ENCODE data around the gene DLX2.
"Not testable (repeated sequence)": the region's sequence is repeated elsewhere in the genome, so short reads cannot be mapped to it uniquely, and the experiment has no call there.

Gene DLX2

GRCh38 chr2:172083628-172084394 lies 18.9 kb downstream of the DLX2 start:
- DNase-seq (ENCODE audit: low read depth) = no peak

- no peak for DNase-seq (ENCODE audit: low read depth)
Observed at GRCh38 chr2:172082944-172083627, 19.6 kb downstream of the DLX2 start.

GRCh38 chr2:172082105-172082943 lies 20.4 kb downstream of the DLX2 start:
- no peak for DNase-seq (ENCODE audit: low read depth)

GRCh38 chr2:172081221-172082022 lies 21.3 kb downstream of the DLX2 start:
- DNase-seq (ENCODE audit: low read depth) = no peak

GRCh38 chr2:172080641-172081220 lies 22.0 kb downstream of the DLX2 start:
- no peak for DNase-seq (ENCODE audit: low read depth)

GRCh38 chr2:172079838-172080640 lies 22.7 kb downstream of the DLX2 start:
- DNase-seq (ENCODE audit: low read depth) = no peak

GRCh38 chr2:172079416-172079815 lies 23.3 kb downstream of the DLX2 start:
- no peak for DNase-seq (ENCODE audit: low read depth)

- no peak for DNase-seq (ENCODE audit: low read depth)
Observed at GRCh38 chr2:172074254-172074653, 28.4 kb downstream of the DLX2 start.

GRCh38 chr2:172073518-172073917 lies 29.2 kb downstream of the DLX2 start:
- DNase-seq (ENCODE audit: low read depth) = no peak

- no peak for DNase-seq (ENCODE audit: low read depth)
Observed at GRCh38 chr2:172072706-172073105, 30.0 kb downstream of the DLX2 start.

- DNase-seq (ENCODE audit: low read depth) = no peak
Observed at GRCh38 chr2:172072303-172072702, 30.4 kb downstream of the DLX2 start.

GRCh38 chr2:172070936-172071335 lies 31.8 kb downstream of the DLX2 start:
- DNase-seq (ENCODE audit: low read depth) = no peak

GRCh38 chr2:172067905-172068304 lies 34.8 kb downstream of the DLX2 start:
- DNase-seq (ENCODE audit: low read depth) = not testable (repeated sequence)

- DNase-seq (ENCODE audit: low read depth) = no peak
Observed at GRCh38 chr2:172066394-172066886, 36.3 kb downstream of the DLX2 start.

GRCh38 chr2:172065111-172065510 lies 37.6 kb downstream of the DLX2 start:
- peak; percentile 65 for DNase-seq (ENCODE audit: low read depth)

GRCh38 chr2:172063446-172063845 lies 39.3 kb downstream of the DLX2 start:
- DNase-seq (ENCODE audit: low read depth) = no peak

GRCh38 chr2:172062402-172063004 lies 40.2 kb downstream of the DLX2 start:
- DNase-seq (ENCODE audit: low read depth) = no peak

GRCh38 chr2:172060118-172060517 lies 42.6 kb downstream of the DLX2 start:
- not testable (repeated sequence) for DNase-seq (ENCODE audit: low read depth)

GRCh38 chr2:172058660-172059059 lies 44.0 kb downstream of the DLX2 start:
- DNase-seq (ENCODE audit: low read depth) = no peak

GRCh38 chr2:172056293-172056692 lies 46.4 kb downstream of the DLX2 start:
- DNase-seq (ENCODE audit: low read depth) = peak; percentile 9
